ENCODE results near the gene MT1M.
"Not testable (repeated sequence)": the region's sequence is repeated elsewhere in the genome, so short reads cannot be mapped to it uniquely, and the experiment has no call there.

Gene MT1M

DNA sequence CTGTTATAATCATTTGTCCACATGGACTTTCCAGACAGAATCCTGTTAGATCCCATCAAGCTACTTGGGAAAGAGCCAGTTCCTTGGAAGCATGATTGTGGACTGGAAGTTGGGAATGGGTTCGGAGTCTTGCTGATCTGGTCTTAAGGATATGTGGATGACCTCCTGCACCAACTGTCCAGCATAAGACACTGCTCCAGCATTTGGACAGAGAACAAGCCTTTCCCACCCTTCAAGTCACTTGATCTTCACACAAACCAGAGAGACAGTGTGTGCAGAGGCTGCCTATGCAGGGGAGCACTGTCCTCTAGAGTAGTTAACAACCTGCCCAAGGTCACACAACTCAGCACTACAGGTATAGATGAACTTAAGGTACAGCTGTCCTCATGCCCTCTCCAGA, 13.4 kb downstream of the MT1M start:
- DNase-seq (ENCODE audit: low read depth in 4 of 4, low spot score in 1 of 4): no peak

GRCh38 chr16:56647641-56648431, 15.4 kb downstream of the MT1M start:
- DNase-seq (ENCODE audit: low read depth in 4 of 4, low spot score in 1 of 4): no peak

DNA sequence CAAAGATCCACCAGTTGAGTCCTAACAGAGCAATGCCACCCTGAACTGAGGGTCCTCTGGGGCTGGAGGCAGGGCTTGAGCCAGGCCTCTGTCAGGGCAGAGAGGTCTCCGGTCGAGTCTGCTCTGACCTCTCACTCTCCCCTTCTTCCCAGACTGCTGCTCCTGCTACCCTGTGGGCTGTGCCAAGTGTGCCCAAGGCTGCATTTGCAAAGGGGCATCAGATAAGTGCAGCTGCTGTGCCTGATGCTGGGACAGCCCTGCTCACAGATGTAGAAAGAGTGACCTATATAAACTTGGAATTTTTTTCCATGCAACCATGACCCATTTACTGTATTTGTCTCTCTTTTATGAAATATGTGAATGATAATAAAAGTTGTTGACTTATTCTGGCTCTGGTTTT, 16.8 kb downstream of the MT1M start:
- DNase-seq (ENCODE audit: low read depth in 4 of 4, low spot score in 1 of 4): no peak

DNA sequence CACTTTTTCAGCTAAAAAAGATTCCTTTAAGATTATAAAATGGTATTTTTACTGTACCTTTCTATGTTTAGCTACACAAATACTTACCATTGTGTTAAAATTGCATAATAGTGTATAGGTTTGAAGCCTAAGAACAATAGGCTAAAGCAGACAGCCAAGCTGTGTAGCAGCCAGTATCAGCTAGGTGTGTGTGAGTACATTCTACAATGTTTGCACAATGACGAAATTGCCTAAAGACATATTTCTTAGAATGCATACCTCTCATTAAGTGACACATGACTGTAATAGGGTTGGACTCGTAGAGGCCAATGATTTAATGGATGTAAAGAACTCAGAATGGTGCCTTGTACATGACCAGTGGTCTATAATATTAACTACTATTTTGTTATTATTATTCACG, 17.4 kb downstream of the MT1M start:
- no peak for DNase-seq (ENCODE audit: low read depth in 4 of 4, low spot score in 1 of 4)

GRCh38 chr16:56651586-56651985, 19.1 kb downstream of the MT1M start, which contains the start of gene MT1B:
TSS of gene MT1B (plus strand) at chr16:56651886. CDS start at chr16:56651954, 68 bp downstream.
- no peak for DNase-seq (ENCODE audit: low read depth in 4 of 4, low spot score in 1 of 4)

- no peak for DNase-seq (ENCODE audit: low read depth in 4 of 4, low spot score in 1 of 4)
Measured at GRCh38 chr16:56652600-56652999, 20.1 kb downstream of the MT1M start.

DNA sequence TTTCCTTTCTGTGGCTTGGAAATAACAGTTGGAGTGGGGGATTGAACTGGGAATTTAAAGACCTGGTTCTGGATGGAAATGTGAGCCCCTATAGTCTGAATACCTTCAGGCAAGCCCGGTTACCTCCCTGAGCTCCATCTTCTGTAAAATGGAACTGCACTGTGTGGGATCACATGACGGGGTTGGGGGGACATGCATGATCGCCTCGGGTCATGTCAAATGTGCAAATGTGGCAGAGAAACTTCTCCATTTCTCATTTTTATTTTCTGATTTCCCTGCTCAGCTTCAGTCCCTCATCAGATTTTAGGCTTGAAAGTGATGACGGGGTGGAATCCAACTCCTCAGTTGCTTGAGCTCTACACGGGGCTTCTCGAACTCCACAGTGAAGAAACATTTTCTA, 20.8 kb downstream of the MT1M start:
- no peak for DNase-seq (ENCODE audit: low read depth in 4 of 4, low spot score in 1 of 4)

GRCh38 chr16:56657555-56658326, 25.3 kb downstream of the MT1M start, which contains the start of gene MT1F:
TSS of gene MT1F (plus strand) at chr16:56657959. CDS start at chr16:56658059, 100 bp downstream.
- peak in 3 of 4 experiments; percentile 51 to 67 (median 63) for DNase-seq (ENCODE audit: low read depth in 4 of 4, low spot score in 1 of 4)

- DNase-seq (ENCODE audit: low read depth in 4 of 4, low spot score in 1 of 4): no peak
Measured at GRCh38 chr16:56658327-56658875, 25.9 kb downstream of the MT1M start.

DNA sequence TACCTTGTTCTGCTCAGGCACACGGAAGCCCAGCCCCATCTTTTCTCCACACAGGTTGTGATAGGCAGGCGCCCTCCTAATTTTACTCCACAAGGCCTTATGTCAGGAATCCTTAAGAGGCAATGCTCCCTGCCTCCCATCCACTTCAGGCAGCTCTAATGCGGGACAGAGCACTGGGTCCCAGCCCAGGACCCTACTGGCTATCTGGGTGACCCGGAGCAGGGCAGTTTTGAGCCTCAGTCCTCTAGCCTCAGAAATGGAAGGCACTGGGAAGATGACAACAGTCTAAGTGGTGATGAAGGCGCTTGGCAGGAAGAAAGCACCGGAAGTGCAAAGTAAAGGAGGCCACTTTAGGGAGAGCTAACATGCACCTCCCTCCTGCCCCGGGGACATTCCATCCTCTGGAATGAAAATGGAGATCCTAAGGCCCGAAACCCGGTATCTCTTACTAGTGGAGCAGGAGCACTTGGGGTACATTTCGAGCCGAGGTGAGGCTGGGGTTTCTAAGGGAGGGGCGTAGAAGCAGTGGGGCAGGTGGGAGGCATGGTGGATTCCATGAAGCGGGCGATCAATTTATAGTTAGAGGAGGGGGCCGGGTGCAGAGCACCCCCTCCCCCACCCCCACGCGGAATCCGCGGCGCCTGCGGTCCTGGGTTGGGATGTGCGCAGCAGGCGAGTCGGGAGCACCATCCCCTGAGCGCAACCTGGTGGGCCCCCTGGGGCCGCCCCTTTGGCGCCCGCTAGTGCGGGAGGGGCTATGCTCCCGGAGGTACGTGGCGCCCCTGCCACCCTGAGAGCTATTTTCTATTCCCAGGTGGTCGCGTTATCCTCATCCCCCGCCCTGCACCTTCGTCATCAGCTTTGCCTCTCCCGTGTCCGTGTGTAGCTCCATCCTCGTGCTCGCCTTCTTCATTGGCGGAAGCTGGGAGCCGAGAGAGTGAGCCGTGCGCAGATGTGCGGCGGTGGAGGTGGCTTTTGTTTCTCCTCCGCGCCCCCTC, 30.2 kb downstream of the MT1M start:
- no peak for DNase-seq (ENCODE audit: low read depth in 4 of 4, low spot score in 1 of 4)

DNA sequence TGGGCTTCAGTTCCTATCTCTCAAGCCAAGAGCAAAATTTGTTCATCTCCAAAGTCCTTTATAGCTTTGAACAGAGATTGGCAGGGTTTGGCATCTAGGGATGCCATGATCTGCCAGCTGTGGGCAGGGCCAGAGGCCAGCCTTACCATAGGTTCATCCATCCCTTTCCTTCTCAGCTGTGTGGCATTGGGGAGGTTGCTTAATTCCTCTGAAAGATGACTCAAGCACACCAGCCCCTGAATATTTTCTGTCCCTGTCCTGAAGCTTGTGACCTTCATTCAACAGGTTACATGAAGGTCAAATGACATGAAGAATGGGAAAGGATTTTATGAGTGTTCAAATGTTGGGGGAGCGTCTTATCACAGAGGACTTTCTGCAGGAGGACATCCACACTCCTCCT, 32.0 kb downstream of the MT1M start:
- no peak for DNase-seq (ENCODE audit: low read depth in 4 of 4, low spot score in 1 of 4)

GRCh38 chr16:56665286-56666261, 33.1 kb downstream of the MT1M start:
- not testable (repeated sequence) for DNase-seq (ENCODE audit: low read depth in 4 of 4, low spot score in 1 of 4)

DNA sequence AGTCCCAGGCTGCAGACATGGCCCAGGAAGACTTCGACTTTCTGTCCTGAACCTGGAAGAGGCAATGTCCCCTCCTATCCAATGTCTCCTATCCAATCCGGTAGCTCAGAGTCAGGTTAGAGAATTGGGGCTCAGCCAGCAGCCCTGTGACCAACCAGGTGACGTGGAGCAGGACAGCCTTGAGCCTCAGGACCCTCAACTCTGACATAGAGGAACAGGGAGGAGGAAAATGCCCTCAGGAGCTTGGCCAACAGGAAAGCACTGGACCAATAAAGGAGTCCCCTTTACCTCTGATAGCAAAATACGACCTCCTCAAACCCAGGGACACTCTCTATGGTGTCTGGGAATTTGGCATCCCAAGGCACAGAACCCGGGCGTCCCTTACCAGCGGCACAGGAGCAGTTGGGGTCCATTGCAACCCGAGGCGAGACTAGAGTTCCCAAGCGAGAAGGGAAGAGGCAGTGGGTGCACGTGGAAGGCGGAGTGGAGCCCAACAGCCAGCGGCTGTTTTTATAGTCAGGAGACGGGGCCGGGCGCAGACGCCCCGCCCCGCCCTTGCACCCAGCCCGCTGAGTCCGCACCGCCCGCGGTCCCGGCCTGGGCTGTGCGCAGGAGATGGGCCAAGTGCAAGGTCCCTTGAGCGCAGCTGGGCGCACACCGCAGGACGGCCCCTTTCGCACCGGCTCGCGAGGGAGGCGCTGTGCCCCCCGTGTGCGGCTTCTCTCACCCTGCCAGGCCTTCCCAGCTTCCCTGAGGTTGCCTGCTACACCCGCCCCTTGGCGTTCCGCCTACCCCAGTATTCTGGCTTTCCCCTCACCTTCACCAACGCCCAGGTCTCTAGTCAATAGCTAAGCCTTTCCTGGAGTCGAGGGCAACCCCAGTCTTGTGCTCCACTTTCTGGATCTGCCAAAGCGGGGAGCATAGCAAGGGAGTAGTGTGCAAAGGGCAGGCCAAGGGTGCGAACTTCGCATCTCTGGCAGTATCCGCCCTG, 35.4 kb downstream of the MT1M start, which contains the start of gene MT1G:
Gene MT1G (minus strand): TSS at position 485 of the 991 bp plus-strand sequence. CDS start 72 bp downstream, at position 413.
- no peak for DNase-seq (ENCODE audit: low read depth in 4 of 4, low spot score in 1 of 4)

GRCh38 chr16:56669005-56669839, 36.8 kb downstream of the MT1M start, which contains the start of gene MT1H:
TSS of gene MT1H (plus strand) at chr16:56669814. CDS start at chr16:56669885, 71 bp downstream.
- no peak for DNase-seq (ENCODE audit: low read depth in 4 of 4, low spot score in 1 of 4)

DNA sequence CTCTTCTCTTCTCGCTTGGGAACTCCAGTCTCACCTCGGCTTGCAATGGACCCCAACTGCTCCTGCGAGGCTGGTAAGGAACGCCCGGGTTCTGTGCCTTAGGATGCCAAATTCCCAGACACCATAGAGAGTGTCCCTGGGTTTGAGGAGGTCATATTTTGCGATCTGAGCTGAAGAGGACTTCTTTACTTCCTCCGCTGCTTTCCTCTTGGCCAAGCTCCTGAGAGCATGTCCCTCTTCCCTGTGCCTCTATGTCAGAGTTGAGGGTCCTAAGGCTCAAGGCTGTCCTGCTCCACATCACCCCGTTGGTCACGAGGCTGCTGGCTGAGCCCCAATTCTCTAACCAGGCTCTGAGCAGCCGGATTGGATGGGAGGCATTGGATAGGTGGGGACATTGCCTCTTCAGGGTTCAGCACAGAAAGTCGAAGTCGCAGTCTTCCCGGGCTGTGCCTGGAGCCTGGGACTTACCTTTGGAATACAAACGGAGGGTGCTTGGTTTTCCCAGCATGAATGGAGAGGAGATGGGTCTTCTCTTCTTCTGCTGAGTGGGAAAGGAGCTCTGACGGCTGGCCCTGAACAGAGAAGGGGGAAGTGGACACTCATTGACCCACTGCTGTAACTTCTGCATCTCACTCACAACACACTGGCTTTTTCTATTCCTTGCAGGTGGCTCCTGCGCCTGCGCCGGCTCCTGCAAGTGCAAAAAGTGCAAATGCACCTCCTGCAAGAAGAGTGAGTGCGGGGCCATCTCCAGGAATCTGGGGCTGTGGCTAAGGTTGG, 37.6 kb downstream of the MT1M start:
- DNase-seq (ENCODE audit: low read depth in 4 of 4, low spot score in 1 of 4): no peak

- DNase-seq (ENCODE audit: low read depth in 4 of 4, low spot score in 1 of 4): no peak
Measured at GRCh38 chr16:56670620-56670934, 38.1 kb downstream of the MT1M start.

DNA sequence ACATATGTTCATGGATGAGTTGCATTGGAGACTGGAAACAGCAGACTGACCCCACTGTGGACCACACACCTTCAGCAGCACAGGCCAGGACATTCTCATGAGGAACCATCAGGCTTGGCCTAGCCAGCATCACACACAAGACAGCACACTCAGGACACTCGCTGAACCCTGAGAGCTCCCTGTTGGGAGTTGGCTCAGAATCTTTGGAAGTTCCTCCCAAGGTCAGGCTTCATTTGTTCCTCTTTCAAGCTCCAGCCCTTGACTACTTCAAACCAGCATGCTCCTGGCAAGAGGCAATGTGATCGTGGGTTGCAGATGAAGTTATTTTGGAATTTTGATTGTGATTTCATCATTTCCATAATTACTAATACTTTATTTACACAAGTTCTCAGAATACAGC, 39.2 kb downstream of the MT1M start:
- DNase-seq (ENCODE audit: low read depth in 4 of 4, low spot score in 1 of 4): not testable (repeated sequence)
